CMK (cell line): ENCODE measurements around the gene ST3GAL4.
"Not testable (repeated sequence)": the region's sequence is repeated elsewhere in the genome, so short reads cannot be mapped to it uniquely, and the experiment has no call there.

ENCODE experiments used
- DNase-seq: peaks from one replicate; pipeline ENCODE4 v3.0.0-alpha.2; 2010; ENCODE audit warnings: low read depth

Gene ST3GAL4

DNA sequence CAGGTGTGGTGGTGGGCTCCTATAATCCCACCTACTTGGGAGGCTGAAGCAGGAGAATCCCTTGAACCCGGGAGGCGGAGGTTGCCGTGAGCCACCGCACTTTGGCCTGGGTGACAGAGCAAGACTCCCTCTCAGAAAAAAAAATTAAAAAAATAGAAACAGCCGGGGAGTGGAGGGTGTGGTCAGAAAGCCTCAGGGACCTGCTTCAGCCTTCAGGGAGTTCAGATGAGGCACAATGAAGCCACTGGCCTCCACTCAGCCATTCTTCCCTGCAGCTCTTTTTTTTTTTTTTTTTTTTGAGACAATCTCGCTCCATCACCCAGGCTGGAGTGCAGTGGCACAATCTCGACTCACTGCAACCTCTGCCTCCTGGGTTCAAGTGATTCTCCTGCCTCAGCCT, 8.5 kb upstream of the ST3GAL4 start:
- DNase-seq, result not testable (repeated sequence)

DNA sequence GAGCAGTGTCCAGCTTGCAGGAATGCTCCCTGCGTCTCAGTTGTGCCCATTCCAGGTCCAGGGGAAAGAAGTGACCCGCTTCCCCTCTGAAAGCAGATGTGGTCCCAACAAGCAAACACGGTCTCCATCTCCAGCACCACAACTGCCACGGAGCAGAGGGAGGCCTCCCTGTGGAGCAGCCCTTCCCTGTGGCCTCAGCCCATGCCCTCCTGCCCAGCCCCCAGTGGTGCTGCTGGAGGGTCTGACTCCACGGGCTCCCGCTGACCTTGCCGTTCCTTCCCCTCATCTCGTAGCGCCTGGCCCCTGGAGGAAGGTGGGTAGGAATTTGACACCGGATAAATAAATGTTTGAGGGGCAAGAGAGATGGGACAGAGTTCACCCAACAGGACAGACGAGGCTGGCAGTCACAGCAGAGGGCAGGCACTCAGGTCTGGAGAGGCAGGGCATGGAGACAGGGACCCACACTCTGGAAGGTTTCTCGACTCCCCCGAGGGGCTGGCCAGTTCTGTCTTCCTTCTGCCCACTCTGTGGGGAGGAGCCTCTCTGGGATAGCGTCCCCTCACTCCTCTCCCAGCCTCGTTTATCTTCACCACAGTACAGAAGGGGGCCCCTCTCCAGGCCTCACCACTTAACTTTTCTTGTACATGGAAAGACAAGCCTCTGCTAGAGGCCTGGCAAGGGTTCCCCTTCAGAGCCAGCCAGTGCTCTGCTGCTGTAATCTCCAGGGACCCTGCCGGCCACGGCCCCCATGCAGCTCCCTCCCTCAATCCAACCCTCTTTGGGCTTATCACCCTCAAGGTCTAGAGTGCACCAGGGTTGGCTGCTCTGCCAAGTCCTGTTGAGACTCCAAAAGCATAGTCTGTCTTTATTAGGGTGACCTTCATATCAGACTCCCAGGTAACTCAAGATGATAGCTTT, 7.5 kb upstream of the ST3GAL4 start:
- DNase-seq, result no peak

DNA sequence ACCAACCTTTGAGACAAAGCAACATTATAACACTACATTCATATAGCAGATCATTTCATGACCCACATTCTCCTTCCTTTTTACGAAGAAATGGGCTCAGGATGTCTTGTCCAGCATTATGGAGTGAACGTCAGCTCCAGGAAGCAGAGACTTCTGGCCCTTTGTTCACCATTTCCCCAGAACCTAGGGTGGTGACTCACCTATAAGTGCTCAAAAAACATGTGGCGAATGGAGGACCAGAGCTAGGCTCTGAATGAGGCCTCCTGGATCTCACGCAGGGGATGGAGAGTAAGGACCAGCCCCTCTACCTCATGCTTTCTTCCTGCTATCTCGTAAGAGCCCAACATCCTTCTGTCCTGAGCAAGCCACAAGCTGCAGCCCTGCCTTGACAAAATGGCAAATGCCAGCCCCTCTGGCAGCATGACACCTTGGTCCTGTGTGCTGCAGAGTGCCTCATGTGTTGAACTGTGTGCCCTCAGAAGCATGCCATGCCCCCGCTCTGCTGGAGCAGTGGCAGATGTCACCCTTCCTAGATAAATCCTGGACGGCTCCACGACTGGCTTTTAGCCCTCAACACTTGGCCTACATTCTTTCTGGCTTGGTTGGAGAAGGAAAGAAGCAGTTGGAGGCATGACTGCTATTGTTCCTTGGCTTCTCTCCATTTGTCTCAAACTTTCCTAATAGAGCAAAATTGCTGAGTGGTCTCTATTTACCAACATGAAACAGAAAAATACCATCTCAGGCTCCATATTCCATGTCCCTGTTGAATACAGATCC, 6.5 kb upstream of the ST3GAL4 start:
- no peak for DNase-seq

DNA sequence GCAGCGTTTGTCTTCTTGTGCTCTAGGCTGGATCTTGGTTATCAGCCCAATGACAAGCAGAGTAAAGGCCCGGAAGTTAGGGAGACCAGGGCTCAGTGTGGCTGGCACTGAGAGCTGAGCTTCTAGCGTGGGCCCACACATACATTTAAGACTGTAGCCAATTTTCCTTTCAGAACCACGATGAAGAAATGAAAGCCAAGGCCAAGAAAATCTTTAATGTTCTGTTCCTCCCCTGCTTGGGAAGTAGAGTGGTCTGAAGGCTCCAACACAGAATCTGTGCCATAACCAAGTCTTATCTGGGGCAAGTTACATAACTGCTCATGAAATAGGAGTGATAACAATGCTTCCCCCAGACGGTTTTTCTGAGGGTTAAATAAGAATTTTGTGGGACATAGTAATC, 4.7 kb upstream of the ST3GAL4 start:
- DNase-seq, result no peak

DNA sequence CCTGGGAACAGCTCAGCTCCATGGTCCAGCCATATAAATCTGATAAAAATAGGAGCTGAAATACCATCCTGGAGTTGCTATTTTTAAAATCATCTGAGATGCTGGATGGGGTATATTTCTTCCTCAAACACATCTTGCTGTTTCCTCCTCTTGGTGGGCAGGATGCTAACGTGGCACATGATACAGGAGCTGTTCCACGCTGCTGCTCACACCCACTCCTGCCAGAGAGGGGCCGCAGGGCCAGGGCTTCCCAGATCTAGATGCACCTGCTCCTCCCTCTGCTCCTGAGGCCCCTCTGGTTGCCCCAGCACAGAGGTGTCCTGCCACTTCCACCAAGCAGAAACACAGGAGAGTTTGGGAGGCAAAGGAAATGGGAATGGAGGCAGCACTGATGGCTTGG, 3.3 kb upstream of the ST3GAL4 start:
- DNase-seq, result no peak

DNA sequence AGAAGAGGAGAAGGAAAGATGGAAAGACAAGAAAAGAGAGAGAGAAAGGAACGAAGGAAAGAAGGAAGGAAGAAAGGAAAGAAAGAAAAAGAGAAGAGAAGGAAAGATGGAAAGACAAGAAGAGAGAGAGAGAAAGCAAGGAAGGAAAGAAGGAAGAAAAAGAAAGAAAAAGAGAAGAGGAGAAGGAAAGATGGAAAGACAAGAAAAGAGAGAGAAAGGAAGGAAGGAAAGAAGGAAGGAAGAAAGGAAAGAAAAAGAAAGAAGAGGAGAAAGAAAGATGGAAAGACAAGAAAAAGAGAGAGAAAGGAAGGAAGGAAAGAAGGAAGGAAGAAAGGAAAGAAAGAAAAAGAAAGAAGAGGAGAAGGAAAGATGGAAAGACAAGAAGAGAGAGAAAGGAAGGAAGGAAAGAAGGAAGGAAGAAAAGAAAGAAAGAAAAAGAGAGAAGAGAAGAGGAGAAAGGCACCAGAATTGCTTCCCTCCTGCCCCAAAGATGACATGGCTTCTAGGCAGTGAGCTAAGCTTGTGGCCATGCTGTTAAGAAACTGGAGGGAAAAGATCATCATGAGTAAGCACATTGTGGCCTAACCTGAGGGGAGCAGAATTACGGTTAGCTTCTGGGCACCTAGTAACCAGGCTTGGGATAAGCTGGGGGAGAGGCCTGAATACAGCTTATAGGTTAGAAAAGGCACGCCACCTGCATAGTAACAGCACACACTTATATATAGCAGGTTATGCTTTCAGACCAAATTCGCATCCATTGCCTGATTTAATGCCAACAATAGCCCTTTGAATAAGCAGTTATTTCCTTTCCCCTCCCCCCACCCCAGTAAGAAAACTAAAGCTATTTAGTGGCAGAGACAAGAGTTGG, 2.3 kb upstream of the ST3GAL4 start:
- no peak for DNase-seq

DNA sequence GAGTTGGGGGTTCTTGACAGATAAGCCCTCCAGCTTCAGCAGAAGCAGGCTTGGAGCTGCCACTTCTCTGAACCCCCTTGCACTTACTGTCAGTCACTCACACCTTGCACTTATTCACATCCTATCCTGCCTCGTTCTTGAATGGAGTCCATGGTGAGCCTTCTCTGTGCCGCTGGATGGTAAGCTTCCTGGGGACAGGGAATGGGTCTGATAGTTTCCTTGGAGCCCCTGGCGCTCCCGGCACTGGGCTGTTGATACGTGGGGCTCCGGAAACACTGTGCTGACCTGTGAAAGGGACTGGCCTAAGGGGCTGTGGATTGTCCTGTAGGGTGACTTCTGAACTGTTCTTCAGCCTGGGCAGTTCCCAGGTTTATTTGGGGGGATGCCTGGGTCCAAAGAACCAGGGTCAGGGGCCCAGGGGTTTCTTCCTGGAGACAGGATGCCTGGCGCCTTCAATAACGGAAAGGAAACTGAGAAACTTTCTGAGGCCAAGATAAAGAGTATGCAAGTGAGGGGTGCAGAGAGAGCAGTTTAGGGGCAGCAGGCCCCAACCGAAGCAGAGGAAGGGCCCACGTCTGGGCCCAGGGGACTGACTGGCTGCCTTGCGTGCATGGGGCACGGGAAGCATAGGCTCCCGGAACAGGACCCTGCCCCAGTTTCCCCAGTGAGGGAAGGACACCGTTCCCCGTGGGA, 709 bp upstream of the ST3GAL4 start:
- no peak for DNase-seq

DNA sequence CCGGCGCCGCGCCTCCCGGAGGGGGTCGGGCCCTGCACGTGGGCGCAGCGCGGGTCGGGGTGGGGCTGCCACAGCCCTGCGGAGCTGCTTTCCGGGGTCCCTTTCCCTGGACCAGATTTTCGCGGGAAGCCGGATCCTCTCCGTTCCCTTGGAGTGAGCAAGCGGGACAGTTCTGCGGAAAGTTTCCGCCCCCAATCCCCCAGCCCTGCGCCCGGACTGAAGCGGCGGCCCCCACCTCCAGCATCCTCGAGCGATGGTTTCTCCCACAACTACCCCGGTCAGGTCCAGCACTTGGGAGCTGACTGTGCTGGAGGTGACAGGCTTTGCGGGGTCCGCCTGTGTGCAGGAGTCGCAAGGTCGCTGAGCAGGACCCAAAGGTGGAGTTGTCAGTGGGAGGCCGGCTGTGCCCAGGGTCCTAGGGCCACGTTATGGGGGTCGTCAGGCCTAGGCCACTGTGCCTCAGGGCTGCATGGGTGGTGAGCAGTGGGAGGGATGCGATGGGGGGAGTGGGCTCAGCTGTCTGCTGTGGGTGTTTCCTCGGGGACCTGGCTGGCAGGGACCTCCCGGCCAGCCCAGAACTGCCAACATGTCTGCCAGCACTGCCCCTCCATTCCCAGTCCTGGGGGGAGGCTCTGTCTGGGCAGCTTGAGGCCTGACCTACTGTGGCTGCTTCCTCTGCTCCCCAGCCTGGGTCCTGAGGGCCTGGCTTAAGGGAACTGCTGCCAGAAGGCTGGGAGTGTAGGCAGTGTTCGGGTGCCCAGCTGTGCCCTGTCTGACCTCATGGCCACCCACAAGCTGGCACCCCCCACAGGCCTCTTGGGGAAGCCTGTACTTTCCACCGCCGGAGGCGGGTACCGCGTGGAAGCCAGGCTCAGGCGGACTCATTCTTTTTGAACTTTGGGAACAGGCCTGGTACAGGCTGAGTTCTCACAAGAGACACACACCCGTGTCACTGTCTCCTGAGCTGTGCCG, 726 bp downstream of the ST3GAL4 start:
- no peak for DNase-seq

DNA sequence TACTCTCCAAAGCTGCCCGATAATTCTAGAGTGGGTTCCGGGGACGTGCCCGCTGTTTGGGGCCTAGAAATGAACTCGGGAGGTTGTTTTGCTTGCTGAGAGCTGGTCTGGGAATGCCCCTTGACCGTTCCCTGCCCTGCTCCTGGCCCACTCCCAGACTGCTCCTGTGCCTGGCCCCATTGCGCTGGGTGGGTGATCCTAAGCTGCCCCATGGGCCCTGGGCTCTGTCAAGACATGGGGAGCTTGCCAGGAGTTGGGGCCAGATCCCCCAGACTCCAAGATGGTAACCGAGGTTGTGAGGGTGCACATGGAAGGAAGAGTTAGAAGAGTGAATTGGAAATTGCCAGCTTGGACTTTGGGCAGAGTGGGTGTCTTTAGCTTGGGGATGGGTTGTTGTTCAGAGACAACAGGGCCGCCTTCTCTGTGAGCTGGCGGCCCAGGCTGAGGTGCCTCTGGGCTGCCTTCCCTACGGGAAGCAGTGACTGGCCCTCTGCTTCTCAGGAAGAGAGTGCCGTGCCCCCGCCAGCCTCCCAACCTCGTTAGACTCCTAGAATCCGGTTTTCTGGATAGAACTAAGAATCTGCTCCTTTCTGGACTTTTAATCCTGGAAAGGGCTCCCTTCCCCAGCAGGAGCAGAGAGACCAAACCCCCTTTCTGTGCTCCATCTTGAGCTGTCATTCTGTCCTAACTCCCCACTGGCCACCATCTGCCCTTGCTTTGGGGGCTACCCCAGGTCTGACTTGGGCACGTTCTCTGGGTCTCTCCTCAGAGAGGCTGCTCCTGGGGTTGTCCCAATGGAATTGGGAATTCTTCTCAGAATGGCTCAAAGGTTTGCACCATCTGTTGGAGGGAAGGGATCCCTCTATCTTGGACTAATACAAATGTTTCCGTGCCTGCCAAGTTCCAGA, 1.8 kb downstream of the ST3GAL4 start:
- DNase-seq, result no peak

DNA sequence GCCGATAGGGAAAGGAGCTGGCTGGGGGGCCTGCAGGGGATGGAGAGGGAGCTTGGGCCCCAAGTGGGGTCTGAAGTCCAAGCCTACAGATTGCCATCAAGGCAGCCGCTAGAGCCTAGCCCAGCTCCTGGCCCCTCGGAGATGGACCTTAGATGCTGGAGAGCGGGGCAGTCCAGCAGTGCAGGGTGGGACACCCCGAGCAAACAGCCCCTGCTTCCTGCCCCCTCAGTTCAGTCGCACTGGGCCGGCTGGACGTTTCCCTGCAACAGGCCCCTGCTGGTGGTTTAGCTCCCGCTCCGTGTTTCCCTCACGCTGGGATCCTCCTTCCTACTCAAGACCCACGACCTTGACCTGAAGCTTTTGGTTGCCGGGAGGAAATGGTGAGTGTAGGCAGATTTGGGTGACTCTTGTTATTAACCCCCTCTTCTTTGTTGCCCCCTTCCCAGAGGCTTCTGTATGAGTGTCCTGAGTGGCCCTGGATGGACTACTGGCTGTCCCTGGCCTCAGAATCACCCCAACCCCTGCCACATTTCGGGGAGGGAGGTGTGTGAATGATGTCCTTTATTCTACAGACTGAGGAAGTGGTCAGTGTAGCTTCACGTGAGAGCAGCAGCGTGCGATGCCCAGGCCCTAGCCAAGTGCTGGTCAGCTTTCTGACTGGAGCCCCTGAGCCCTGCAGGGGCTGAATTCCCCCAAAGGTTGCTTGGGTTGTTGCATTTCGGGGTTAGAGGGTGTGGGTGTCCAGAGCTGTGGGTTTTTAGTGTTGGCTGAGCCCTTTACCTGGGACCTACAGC, 2.7 kb downstream of the ST3GAL4 start:
- DNase-seq, result no peak

DNA sequence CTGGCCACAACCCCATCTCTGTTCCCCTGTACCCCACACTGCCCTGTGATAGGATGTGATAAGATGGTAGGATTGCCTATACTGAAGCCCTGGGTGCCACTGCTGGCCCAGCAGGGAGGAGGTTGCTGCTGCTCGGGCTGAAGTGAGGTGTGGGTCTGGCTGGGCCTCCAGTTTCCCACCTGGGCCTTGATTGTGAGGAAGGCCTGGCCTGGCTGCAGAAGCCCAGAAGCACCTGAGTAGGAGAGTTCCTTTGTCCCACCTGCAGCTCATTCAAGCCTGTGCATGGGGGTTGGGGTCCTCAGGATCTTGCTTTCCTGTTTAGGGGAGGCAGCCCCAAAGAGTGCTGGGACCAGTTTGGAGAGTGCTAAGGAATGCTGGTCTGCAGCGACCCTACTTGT, 3.3 kb downstream of the ST3GAL4 start:
- no peak for DNase-seq

DNA sequence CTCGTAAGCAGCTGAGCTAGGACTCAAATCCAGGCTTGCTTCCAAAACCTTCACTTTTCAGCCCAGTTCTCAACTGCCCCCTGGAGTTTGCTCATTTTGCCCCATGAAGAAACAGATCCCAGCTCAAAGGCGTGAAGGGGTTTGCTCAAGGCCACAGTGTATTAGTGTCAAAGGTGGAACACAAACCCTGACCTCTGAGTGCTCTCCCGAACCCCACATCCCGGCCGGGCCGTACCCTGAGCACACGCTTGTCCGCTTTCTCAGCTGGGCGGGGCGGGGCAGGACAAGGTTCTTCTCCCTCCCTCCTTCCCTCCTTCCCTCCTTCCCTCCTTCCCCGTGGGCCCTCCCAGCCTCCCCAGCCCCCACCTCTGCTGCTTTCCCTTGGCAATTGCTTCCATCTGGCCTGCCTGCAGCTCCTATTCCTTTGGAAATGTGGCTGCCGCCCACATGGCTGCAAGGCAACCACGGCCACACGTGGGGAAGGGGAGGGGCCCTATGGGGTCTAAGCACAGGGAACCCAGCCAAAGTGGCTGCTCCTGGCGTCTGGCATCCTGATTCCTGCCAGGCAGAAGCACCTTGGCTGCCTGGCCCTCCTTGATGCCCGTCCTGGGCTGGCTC, 4.1 kb downstream of the ST3GAL4 start:
- no peak for DNase-seq

DNA sequence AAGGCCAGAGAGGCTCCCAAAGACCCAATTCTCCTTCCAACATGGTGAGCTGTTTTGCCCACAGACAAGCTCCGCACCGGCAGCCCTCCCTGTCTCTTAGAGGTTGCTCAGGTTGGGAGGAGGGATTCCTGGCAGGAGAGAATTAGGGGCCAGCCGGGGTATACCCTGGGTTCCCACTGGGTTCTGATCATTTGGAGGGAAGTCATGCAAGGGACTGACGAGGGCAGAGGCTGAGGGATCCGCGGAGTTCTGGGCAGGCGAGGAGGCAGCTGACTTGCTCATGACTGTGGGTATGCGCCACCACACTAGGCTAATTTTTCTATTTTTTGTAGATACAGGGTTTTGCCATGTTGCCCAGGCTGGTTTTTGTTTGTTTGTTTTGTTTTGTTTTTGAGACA, 4.6 kb downstream of the ST3GAL4 start:
- no peak for DNase-seq

DNA sequence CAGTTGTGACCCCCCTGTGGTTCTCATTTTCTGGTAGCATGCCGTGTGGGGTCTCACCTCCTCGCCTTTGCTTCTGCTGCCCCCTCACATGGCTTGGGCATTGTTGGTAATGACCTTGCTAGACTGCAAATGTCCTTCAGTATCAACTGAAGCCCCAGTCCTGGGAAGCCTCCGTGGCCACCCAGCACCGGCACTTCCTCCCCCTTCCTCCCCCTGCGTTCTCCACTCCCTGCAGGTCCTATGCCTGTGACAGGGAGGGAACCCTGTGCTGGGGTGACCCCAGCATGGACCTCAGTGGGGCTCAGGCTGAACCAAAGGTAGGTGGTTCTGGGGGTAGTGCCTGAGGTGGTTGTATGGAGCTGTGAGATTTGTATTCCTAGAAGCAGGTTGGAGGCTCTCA, 5.9 kb downstream of the ST3GAL4 start:
- no peak for DNase-seq

DNA sequence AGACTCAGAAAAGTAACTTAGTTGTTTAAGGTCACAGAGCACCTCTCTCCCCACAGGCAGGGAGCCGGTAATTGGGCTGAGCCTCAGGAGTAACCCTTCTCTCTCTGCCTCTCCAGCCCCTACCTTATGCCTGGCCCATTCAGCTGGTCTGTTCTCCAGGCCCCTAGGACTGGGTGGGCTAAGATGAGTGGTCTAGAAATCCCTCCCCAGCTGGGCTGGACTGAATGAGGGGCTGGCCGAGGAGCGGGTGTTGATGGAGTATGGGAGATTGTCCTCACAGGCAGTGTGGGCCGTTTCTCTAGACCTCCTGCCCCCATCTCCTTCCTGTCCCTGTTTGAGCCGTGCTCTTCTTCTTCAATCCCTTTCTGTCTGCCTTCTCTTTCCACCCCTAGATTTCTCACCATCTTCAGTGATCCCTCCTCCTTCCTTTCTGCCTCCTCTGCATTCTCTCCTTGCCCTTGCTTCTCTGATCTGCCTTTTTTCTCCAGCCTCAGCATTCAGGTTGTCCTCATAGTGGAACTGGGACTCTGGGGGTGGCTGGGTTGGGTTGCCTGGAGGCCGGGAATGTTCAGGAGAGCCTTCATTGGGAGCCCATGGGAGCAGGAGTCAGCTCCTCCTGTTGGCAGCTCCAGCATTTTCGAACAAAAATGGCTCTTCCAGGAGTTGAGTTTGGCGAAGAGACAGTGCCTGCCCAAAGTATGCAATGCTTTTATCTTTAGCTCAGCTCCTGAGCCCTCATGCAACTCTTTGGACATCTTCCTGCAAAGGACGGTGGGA, 7.6 kb downstream of the ST3GAL4 start:
- no peak for DNase-seq

DNA sequence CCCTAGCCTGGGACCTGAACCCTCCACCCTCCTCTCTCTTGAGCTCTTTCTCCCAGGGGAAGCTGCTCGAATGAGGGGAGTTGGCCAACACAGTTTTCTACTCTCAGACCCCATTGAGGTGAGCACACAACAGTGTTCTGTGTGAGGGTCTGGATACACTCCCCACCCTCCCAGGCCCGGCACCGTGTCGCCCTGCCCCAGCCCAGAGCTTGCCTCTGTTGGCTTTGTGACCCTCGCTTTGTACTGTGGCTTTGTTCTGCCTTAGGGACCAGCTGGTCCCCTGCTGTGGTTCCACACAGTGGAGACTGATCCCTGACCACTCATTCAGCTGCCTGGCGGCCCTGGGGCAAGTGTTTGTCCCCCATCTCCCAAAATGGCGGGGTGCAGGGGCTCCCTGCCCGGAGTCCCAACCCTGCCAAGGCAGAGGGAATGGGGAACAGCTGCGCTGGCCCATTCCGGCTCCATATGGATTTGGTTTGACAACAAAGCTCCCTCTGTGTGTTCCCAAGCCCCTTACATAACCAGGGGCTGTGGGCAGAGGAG, 8.3 kb downstream of the ST3GAL4 start:
- no peak for DNase-seq

DNA sequence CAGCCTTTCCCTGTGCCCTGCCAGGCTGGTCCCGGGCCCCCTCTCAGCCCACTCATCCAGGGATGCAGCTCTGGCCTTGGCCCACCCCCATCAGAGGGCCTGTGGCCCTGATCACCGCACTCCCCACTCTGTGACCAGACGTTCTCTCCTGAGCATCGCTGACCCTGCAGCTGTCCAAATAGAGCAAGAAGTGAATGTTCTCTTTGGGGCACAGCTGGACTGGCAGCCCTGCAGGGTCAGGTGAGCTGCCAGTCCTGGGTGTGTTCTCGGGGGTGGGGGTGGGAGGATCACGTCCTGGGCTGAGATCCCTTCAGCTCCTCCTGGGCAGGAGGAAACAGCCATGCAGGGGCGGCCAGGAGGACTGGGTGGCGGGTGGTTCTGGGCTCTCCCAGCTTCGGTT, 9.2 kb downstream of the ST3GAL4 start:
- DNase-seq, result not testable (repeated sequence)
